ENCODE results near the gene DSCAML1. TPM values are rescaled to one million over a fixed set of nuclear protein-coding genes. Genes with fewer than 3 reads are reported as not detected.

The DSCAML1 gene
- total RNA-seq, 1 experiment from 2014 or later, result 0.15 TPM

DNA sequence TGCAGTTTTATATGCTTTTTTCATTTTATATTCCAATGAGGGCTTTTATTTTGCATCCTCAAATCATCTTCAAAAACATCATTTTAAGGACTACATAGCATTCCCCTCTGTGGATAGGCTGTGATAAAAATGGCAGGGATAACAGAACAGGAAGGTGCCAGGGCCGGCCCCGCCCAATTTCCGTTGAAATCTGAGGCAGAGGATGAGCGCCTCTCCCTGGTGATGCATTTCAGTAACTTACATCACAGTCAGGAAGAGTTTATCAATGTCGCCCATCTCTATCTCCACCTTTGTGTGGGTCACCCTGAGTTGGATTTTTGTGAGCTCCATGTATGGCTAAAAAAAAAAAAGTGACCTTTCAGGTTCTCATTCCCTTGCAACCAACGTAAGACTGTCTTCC lies 201.6 kb downstream of the DSCAML1 start:
- Histone ChIP-seq H3K23me2 (ENCODE audit: insufficient read length, low read depth, low read length, poor library complexity, severe bottlenecking) (no peaks in the 10 kb centered on the region), H2BK20ac (ENCODE audit: low read depth, low read length, poor library complexity, severe bottlenecking) (no peak overlapping the region), H2BK120ac (ENCODE audit: low read depth, low read length, poor library complexity, severe bottlenecking) (no peak overlapping the region), H2BK12ac (ENCODE audit: insufficient read length, low read depth, low read length) (no peak overlapping the region), H2AK5ac (ENCODE audit: insufficient read length, low read length) (no peak overlapping the region), H3K4me1 (ENCODE audit: insufficient read depth, low read length) (no peaks in the 10 kb centered on the region; the same call in 1 of the 2 replicates), H3K4me2 (ENCODE audit: insufficient read depth, insufficient read length, low read length) (no peak overlapping the region), H2AFZ (ENCODE audit: low read length) (no peak overlapping the region), H3K14ac (ENCODE audit: insufficient read depth, low read length) (no peak overlapping the region), H3K27me3 (ENCODE audit: insufficient read depth, low read length) (no peaks in the 10 kb centered on the region; the same call in 1 of the 2 replicates), H3K9ac (ENCODE audit: extremely low read depth, insufficient read length, low read length) (no peak overlapping the region), H3K27ac (ENCODE audit: insufficient read length, low read depth, low read length) (no peak overlapping the region), H3K79me1 (ENCODE audit: insufficient read depth, low read depth, low read length, poor library complexity, severe bottlenecking) (no peaks in the 10 kb centered on the region), H2BK15ac (ENCODE audit: low read depth, low read length) (no peak overlapping the region), H4K20me1 (ENCODE audit: control insufficient read depth, insufficient read depth, insufficient read length) (no peaks in the 10 kb centered on the region), H3T11ph (ENCODE audit: low read length) (no peak overlapping the region), H3K18ac (ENCODE audit: insufficient read length, low read depth, low read length) (no peak overlapping the region), H3K23ac (ENCODE audit: insufficient read length, low read depth, low read length) (no peak overlapping the region), H3K9me3 (ENCODE audit: control insufficient read depth, low read depth, low read length) (no peaks in the 10 kb centered on the region), H4K5ac (ENCODE audit: insufficient read length, low read depth, low read length) (no peak overlapping the region), H4K91ac (ENCODE audit: insufficient read length, low read depth, low read length) (no peak overlapping the region), H3K79me2 (ENCODE audit: insufficient read depth, low read length) (no peaks in the 10 kb centered on the region), H3K56ac (ENCODE audit: insufficient read length, low read depth, low read length) (no peak overlapping the region), H3K4ac (ENCODE audit: low read depth, low read length) (no peak overlapping the region), H4K8ac (replicated peaks; ENCODE audit: insufficient read length, low read depth, low read length) (no peak overlapping the region), H2BK5ac (ENCODE audit: insufficient read length, low read length) (no peak overlapping the region)
- Mint-ChIP-seq H3K27ac (no peak overlapping the region), H3K36me3 (ENCODE audit: insufficient read depth in 1 of 3, low read depth in 3 of 3) (no peaks in the 10 kb centered on the region), H3K9me3 (no peaks in the 10 kb centered on the region; a peak in 2 of 5 replicates), H3K27me3 (ENCODE audit: low read depth) (peaks cover 15% of the 10 kb centered on the region), H3K4me3 (no peak overlapping the region), H3K4me1 (peaks cover 15 to 17% of the 10 kb centered on the region in 2 experiments)
- no peak for DNase-seq
- WGBS (ENCODE audit: extremely low coverage, insufficient read length, low lambda C conversion rate), result no CpG with 5 or more reads among the region's 6 CpGs
- TF ChIP-seq, protein P1, sequence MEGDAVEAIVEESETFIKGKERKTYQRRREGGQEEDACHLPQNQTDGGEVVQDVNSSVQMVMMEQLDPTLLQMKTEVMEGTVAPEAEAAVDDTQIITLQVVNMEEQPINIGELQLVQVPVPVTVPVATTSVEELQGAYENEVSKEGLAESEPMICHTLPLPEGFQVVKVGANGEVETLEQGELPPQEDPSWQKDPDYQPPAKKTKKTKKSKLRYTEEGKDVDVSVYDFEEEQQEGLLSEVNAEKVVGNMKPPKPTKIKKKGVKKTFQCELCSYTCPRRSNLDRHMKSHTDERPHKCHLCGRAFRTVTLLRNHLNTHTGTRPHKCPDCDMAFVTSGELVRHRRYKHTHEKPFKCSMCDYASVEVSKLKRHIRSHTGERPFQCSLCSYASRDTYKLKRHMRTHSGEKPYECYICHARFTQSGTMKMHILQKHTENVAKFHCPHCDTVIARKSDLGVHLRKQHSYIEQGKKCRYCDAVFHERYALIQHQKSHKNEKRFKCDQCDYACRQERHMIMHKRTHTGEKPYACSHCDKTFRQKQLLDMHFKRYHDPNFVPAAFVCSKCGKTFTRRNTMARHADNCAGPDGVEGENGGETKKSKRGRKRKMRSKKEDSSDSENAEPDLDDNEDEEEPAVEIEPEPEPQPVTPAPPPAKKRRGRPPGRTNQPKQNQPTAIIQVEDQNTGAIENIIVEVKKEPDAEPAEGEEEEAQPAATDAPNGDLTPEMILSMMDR (conservative IDR thresholded peaks at IDR 0.05), result peak; percentile 45; the same call in 1 of the 3 replicates

All from H9 (cell line).